Liver (tissue), 3 donors: ENCODE results near the gene CNKSR3.

ENCODE experiments used
- ATF3 ChIP-seq: IDR thresholded peaks from 2 replicates; pipeline ENCODE4 v1.6.1; 2016; ENCODE audit warnings: antibody characterized with exemption
- CTCF ChIP-seq: fragments of 150-350 bp; IDR thresholded peaks from 2 replicates; pipeline ENCODE4 v1.5.1; 2017; ENCODE audit warnings: improper control_type of control experiment, low read depth, low read length; ENCODE audit not compliant: missing input control
- GABPA ChIP-seq, 2 donors: IDR thresholded peaks in 1 of 2; conservative IDR thresholded peaks in 1 of 2; 2 replicates each; pipeline ENCODE4 v1.6.1; 2016; ENCODE audit warnings: antibody characterized with exemption in 2 of 2, mild to moderate bottlenecking in 1 of 2, moderate library complexity in 1 of 2
- JUND ChIP-seq, 2 donors: IDR thresholded peaks; 2 replicates each; pipeline ENCODE4 v1.6.1; 2016; ENCODE audit warnings: antibody characterized with exemption in 2 of 2
- MAX ChIP-seq: IDR thresholded peaks from 2 replicates; pipeline ENCODE4 v1.6.1; 2016; ENCODE audit warnings: antibody characterized with exemption
- NR2F2 ChIP-seq: IDR thresholded peaks from 2 replicates; pipeline ENCODE4 v1.6.1; 2016; ENCODE audit warnings: antibody characterized with exemption
- REST ChIP-seq: IDR thresholded peaks from 2 replicates; pipeline ENCODE4 v1.6.1; 2016; ENCODE audit warnings: antibody characterized with exemption, mild to moderate bottlenecking
- YY1 ChIP-seq: IDR thresholded peaks from 2 replicates; pipeline ENCODE4 v1.6.1; 2016; ENCODE audit warnings: antibody characterized with exemption, mild to moderate bottlenecking
- ZBTB33 ChIP-seq: IDR thresholded peaks from 2 replicates; pipeline ENCODE4 v1.6.1; 2016; ENCODE audit warnings: antibody characterized with exemption
- donor health status: healthy.
- donor health status: healthy.

- TF ChIP-seq REST (no peak), CTCF (no peak), MAX (no peak), JUND (IDR thresholded peaks at IDR 0.05) (no peak), ATF3 (no peak), NR2F2 (no peak), YY1 (no peak), GABPA (IDR thresholded peaks at IDR 0.05 in 1 of 2, conservative IDR thresholded peaks at IDR 0.05 in 1 of 2) (no peak), ZBTB33 (no peak)
Measured at GRCh38 chr6:154461348-154461747, 49.1 kb downstream of the CNKSR3 start.
